A549 treated with AZD2906 at 1 μM for 4 hours (cell line): Measurements from ENCODE around the gene CST11. TPM values are rescaled to one million over a fixed set of nuclear protein-coding genes. Genes with fewer than 3 reads are reported as not detected.

ENCODE experiments used
- total RNA-seq: library from RNA; stranded (reverse); fragments of 200-300 nt; extraction: Qiagen RNA extraction; gene quantifications from 5 replicates; pipeline ENCODE4 v1.2.3, GENCODE V29; 2022

CST11 gene, protein sequence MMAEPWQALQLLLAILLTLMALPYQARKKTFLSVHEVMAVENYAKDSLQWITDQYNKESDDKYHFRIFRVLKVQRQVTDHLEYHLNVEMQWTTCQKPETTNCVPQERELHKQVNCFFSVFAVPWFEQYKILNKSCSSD
- total RNA-seq, result not detected in 5 replicates

DNA sequence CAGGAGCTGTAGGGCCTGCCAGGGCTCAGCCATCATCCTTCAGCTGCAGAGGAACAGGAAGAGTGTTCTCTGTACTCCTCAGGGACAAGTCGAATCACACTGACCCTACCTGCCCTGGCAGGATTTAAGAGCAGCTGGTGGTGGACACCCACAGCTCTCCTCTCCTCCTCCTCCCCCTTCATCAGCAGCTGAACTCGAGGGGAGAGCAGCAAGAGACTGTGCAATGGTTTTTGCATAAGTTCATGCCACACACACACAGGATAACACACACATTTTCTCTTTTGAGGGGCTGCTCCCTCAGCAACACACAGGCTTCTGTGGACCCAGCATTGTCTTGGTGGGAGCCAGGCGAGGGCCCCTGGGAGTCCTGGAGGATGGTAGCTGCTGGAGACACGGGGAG, at the start of gene CST11:
Gene CST11, minus strand, starts transcription at position 101 of the 400 bp plus-strand sequence. Its CDS starts 65 bp downstream, at position 36.

GRCh38 chr20:23490817-23491216, 38.1 kb upstream of the CST11 start, which contains the start of gene CST8:
CST8 (plus strand) TSS chr20:23491117; CDS start chr20:23491668, 551 bp downstream.

GRCh38 chr20:23420943-23421931, 31.4 kb downstream of the CST11 start, which contains the start of gene NAPB:
NAPB (minus strand) TSS chr20:23421488; CDS start chr20:23421402, 86 bp downstream.

Other genes with a start within 250 kb of the CST11 start
- gene NXT1, start 102.1 kb downstream of the CST11 start, total RNA-seq, result 53.6 to 74.5 TPM (median 69.4 TPM) in 5 replicates
- 9.8 to 12.1 TPM (median 10.5 TPM) in 5 replicates for gene GZF1, start 90.7 kb downstream of the CST11 start, total RNA-seq
- gene NAPB, start 31.4 kb downstream of the CST11 start, total RNA-seq, result 2.6 to 3.7 TPM (median 3.5 TPM) in 5 replicates
- not detected in 5 replicates for gene CSTL1, start 13.2 kb downstream of the CST11 start, total RNA-seq
- gene CST8, start 38.2 kb upstream of the CST11 start, total RNA-seq, result not detected in 5 replicates
- not detected in 5 replicates for gene CST9L, start 115.6 kb upstream of the CST11 start, total RNA-seq
- not detected in 5 replicates for gene CST9, start 153.0 kb upstream of the CST11 start, total RNA-seq
- gene CST3, start 185.1 kb upstream of the CST11 start, total RNA-seq, result 240 to 466 TPM (median 438 TPM) in 5 replicates
- gene CST4, start 236.2 kb upstream of the CST11 start, total RNA-seq, result 0.14 TPM in 1 of 5 replicates, not detected in the others